Inflammatory macrophage treated with lipopolysaccharide for 1 hour (primary cell): Measurements from ENCODE around the gene KLC3.

Experiments
- DNase-seq, 2 donors: peaks; one replicate each; pipeline ENCODE4 v3.0.0-alpha.2; 2020 to 2022

KLC3 gene

GRCh38 chr19:45349430-45349941 lies 8.9 kb downstream of the KLC3 start:
- DNase-seq, result no peak

DNA sequence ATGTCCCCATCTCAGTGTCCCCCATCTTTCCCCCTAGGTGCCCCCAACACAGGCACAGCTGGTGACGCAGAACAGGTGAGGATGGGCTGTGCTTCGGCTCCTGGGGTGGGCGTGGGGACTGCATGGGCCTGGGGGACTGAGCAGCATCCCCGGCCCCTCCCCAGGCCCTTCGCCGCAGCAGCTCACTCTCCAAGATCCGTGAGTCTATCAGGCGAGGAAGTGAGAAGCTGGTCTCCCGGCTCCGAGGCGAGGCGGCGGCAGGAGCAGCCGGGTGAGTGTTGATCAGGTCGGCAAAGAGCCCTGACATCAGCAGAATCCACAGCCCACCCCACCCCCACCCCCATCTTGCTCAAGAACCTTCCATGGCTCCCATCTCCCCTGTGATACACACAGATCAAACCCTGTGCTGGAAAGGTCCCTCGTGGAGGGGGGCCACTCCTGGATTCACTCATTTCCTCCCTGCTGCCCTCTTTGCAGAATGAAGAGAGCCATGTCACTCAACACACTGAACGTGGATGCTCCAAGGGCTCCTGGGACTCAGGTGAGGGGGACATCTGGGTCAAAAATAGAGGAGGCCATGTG lies 10.0 kb downstream of the KLC3 start:
- DNase-seq, result no peak

- DNase-seq, result no peak
Measured at GRCh38 chr19:45351401-45351952, 10.9 kb downstream of the KLC3 start.

DNA sequence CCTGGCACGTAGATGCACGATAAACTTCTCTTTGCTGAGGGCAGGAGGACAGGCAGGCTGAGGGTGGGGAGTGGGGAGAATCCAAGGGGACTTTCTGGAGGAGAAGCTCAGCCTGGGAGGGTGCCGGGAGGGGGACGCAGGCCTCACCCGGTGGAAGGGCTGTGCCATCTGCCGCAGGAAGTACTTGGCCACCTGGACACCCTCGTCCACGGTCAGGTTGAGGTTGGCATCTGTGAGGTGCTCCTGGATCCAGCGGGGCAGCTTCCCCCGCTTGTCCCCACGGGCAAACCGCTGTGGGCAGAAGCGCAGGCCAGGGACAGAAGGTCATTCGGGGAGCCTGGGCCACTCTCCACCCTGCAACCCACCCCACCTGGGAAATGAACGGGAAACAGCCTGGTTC lies 11.5 kb downstream of the KLC3 start:
- no peak for DNase-seq

- no peak for DNase-seq
Measured at GRCh38 chr19:45352471-45352870, 11.9 kb downstream of the KLC3 start.

DNA sequence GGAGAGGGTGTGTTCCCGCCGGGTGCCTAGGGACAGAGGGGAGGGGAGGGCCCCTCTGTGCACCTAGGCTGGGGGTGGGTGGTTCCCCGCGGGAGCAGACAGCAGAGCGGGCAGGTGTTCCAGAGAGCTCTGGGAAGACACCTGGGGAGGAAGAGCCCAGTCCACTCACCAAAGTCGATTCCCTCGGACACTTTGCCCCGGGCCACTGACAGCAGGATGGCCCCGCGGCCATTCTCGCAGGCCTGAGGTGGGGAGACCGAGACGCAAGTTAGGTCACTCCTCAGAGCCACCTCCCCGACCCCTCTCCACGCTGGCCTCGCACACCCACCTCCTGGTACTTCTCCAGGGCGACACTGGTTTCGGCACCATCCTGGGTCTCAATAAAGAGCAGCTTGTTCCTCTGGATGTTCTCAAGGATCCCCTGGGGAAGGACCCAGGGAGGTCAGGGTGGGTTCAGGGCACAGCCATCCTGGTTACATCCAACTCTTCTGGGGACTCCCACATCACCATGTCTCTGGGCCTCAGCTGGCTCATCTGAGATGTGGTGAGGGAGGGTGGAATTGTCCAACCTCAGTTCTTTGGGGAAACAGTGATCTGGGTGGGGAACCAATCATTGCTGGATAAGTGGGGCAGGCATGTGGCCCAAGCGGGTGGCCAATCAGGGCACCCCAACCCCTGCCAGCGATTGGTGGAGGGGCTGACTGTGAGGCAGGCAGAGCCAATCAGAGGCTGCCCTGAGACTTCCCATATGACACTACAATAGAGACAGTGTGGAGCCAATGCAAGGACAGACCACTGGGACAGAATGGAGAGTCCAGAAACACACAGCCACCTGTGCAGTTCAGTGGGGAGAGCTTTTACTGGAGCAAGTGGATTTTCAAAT lies 12.6 kb downstream of the KLC3 start:
- DNase-seq, result no peak

DNA sequence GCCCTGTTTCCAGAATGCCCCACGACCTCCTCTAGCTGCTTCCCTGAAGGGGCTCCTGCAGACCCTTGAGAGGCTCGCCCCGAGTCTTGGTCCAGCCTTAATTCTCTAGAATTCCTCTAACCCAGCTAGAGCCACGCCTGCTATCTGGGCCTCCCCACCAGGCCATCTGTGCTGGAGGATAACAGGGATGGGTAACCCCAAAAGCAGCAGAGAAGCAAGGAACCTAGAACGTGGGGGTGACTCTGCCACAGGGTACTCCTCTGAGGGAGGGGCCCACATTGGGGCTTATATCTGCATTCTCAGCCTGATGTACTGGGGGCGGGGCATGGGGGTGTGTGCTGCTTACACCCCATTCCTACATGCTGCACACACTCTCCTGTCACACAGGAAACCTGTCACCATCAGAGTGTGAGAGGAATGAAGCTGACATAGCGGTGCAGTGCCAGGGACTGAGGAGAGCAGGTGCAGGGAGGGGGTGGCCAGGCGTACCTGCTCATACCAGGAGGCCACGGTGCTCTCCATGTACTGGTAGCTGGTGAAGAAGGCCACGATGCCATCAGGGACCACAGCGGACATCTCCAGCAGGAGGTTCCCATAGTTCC lies 13.8 kb downstream of the KLC3 start:
- no peak for DNase-seq

DNA sequence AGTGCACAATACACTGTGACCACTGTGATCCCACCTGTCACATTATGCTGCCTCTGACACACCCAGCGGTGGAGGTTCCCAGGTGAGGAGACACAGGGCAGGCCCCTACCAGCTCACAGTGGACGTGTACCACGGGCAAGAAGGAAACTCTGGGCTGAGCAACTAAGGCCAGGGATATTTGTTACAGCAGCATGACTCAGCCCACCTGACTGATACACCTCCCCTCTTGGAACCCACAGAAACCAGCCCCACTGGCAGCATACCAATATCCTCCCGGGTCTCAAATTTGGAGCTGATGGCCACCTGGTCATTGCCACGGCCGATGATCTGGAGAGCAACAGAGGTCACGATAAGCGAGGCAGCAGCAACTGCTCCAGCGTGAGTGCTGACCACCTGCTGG lies 14.9 kb downstream of the KLC3 start:
- no peak for DNase-seq

DNA sequence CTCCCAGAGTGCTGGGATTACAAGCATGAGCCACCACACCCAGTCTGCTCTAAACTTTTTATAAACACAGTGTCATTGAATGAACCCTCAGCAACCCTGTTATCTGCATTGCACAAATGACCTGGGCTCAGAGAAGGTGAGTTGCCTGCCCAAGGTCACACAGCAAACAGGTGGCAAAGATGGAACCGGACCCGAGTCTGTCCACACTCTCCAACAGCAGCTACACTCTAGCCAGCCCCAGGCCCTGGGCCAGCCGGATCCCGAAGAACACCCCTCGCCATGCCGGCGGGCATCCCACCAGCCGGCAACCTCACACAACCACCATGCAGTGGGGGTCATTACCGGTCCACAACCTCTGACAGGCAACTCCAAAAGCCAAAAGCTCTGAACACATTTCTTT lies 15.4 kb downstream of the KLC3 start:
- no peak for DNase-seq

DNA sequence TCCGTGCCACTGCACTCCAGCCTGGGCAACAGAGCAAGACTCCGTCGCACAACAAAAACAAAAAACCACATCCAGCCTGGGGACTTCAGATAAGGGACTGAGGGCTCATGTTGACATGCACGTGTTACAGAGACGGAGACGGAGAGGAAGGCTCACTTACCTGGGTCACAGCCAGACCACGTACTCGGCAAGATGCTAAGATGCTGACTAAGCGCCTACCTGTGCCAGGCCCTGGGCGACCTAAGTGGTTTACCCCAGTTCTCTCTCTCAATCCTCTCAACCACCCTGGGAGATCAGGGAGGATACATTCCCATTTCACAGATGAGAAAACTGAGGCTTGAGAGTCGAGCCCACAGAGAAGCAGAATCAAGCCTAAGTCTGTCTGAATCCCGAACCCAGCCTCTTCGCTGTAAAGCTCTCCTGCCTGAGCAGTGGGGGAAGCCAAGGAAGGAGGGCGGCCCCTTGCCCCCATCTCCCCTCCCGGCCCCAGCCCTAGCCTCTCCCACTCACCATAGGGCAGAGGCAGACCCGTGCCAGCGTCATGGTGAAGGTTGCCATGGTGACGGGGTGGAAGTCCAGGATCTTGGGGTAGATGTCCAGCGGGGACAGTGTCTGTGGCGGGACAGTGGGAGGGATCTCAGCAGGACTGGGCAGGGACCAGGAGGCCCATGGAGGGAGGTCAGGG lies 16.4 kb downstream of the KLC3 start:
- DNase-seq, result no peak

DNA sequence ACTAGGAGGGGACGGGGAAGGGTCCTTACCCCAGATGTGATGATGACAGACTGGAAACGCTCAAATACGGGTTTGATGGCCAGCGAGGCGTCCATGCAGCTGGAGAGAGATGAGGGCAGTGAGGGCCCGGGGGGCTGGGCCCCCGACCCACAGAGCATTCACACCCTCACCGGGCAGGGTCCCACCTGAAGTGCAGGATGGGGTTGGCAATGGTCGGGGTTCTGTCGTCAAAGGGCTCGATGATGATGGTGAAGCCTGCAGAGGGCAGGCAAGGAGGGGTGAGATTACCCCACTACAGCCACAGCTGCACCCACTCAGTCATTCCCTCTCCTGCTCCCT lies 16.9 kb downstream of the KLC3 start:
- no peak for DNase-seq

GRCh38 chr19:45358213-45358792 lies 17.8 kb downstream of the KLC3 start:
- DNase-seq, result no peak

GRCh38 chr19:45361608-45362007 lies 21.1 kb downstream of the KLC3 start:
- no peak for DNase-seq

- no peak for DNase-seq
Measured at GRCh38 chr19:45362291-45362690, 21.7 kb downstream of the KLC3 start.

GRCh38 chr19:45363861-45364459 lies 23.4 kb downstream of the KLC3 start:
- no peak for DNase-seq

DNA sequence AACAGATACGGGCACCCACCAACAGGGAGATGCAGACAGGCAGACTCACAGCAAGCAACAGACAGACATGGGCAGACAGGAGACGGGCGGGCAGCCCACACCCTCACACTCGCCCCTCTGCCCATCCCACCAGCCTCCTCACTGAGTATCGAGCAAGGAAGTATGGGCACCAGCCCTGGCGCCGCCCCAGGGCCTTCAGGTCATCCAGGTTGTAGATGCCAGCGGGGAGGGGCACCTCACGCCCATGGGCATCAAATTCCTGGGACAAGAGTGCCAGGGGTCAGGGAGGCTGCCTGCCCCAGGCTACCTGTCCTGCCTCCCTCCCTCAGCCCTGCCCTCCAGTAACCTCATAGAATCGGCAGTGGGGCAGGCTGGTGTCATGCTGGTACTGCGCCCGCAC lies 24.1 kb downstream of the KLC3 start:
- DNase-seq, result no peak

- no peak for DNase-seq
Measured at GRCh38 chr19:45368127-45368526, 27.6 kb downstream of the KLC3 start.

DNA sequence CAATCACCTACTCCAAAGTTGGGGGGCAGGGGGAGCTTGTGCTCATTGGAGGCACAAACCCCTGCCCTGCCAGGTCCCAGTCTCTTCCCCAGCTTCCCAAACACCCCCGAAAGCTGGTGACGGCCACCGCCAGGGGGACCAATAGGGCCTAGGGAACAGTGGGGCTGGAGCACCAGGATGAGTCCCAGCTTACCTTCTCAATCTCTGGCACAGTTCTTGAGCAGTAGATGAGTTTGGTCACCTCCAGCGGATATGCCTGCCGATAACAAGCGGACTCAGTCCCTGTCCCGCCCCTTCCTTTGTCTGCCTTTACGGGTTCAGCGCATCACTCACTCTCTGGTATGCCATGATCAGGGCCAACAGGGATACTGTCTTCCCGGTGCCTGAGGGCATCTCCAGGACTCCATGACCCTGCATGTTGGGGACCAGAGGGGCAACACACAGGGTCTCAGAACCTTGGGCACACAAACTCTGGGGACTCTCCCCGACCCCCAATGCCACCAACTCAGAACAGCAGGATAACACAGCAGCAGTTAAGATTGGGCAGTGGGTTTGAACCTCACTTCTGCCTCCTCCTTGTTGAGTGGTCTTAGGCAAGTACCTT lies 28.3 kb downstream of the KLC3 start:
- DNase-seq, result no peak

GRCh38 chr19:45370410-45371204 lies 30.1 kb downstream of the KLC3 start, which contains the start of gene ERCC2:
Gene ERCC2, minus strand, starts transcription at chr19:45370573. Its CDS starts 33 bp downstream, at chr19:45370540.
- peak; percentile 97 to 100 for DNase-seq

DNA sequence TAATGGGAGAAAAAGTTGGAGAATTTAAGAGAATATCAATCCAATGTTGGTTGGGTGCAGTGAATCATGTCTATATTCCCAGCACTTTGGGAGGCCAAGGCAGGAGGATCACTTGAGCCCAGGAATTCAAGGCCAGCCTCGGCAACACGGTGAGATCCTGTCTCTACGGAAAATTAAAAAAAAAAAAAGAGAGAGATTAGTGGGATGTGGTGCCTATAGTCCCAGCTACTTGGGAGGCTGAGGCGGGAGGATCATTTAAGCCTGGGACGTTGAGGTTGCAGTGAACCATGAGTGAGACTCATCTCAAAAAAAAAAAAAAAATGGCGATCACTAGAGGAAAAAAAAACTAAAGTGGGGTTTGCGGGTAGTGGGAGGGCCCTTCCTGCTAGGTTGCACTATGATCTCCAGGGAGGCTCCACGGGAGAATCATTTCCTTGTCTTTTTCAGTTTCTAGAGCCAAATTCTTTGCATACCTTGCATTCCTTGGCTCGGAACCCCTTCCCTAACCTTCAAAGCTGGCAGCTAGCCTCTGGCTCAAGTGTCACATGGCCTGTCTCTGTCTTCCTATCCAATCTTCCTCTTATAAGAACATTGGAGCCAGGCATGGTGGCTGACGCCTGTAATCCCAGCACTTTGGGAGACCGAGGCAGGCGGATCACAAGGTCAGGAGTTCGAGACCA lies 35.6 kb downstream of the KLC3 start:
- no peak for DNase-seq
